ENCODE measurements around the gene ADAM29. TPM values are rescaled to one million over a fixed set of nuclear protein-coding genes. Genes with fewer than 3 reads are reported as not detected.
"Not testable (repeated sequence)": the region's sequence is repeated elsewhere in the genome, so short reads cannot be mapped to it uniquely, and the experiment has no call there.

Gene ADAM29
- total RNA-seq = not detected in 3 replicates
- long read RNA-seq = 0 reads

DNA sequence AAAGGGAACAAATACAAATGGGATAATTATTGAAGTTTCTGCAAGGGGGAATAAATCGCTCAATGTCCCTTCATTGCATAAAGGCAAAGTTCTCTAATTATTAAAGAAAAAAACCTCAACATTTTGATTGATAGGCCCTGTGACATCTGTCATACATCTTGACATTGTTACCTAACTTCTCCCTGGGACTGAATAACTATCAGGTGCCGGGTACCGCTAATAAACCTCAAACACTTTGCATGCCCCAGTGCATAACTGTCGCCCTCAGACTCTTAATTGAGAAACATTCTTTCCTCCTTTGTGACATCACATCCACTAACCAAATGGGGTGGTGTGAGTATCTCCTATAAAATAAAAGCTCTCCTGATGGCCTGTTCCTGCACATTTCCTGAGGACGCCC lies at the start of gene ADAM29:
ADAM29 (plus strand) TSS at position 301 of the 400 bp plus-strand sequence. CDS start 57,168 bp downstream, outside the sequence.
- DNase-seq (ENCODE audit: low spot score) = no peak
- H3K9me3 Mint-ChIP-seq (ENCODE audit: low read depth) = peaks cover 4% of the 10 kb centered on the region
- no peak within 1 kb of the TSS for H3K27ac Mint-ChIP-seq (ENCODE audit: unreplicated experiment)
- H3K4me3 Mint-ChIP-seq (ENCODE audit: unreplicated experiment) = no peak within 1 kb of the TSS
- H3K4me1 Mint-ChIP-seq (ENCODE audit: low read depth) = no peaks in the 10 kb centered on the region
- H3K36me3 Mint-ChIP-seq (ENCODE audit: low read depth) = no peaks in the 10 kb centered on the region
- peaks cover 6% of the 10 kb centered on the region for H3K27me3 Mint-ChIP-seq (ENCODE audit: low read depth)
- TF ChIP-seq CTCF (IDR thresholded peaks at IDR 0.05) = no peak

GRCh38 chr4:174869339-174869738 lies 48.8 kb upstream of the ADAM29 start:
- Mint-ChIP-seq H3K4me3 (ENCODE audit: unreplicated experiment) (no peak overlapping the region), H3K27ac (ENCODE audit: unreplicated experiment) (no peak overlapping the region)

DNA sequence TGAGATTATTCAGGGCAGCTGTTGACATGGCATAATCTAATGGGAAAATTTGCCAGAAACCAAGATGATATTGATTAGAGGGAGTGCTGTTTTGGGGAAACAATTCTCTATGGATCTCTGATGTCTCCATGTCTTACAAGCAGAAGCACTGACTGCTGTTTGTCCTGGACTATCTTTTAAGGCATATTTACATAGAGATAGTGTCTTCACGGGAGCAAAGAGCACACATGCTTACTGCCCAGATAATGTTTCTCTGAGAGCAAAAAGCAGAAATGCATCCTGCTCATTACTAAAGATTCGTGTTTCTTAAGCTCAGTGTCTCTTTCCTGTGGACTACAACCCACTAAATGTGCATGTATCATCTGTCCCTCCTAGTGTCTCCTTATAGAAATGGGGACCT lies 47.8 kb upstream of the ADAM29 start:
- no peak for DNase-seq (ENCODE audit: low spot score)
- H3K4me1 Mint-ChIP-seq (ENCODE audit: low read depth) = peaks cover 3% of the 10 kb centered on the region
- H3K4me3 Mint-ChIP-seq (ENCODE audit: unreplicated experiment) = no peak overlapping the region
- H3K36me3 Mint-ChIP-seq (ENCODE audit: low read depth) = no peaks in the 10 kb centered on the region
- peaks cover 2% of the 10 kb centered on the region for H3K27me3 Mint-ChIP-seq (ENCODE audit: low read depth)
- no peak for TF ChIP-seq CTCF (IDR thresholded peaks at IDR 0.05)
- peaks cover 9% of the 10 kb centered on the region for H3K9me3 Mint-ChIP-seq (ENCODE audit: low read depth)
- H3K27ac Mint-ChIP-seq (ENCODE audit: unreplicated experiment) = no peak overlapping the region

More at GRCh38 chr4:174869339-174869738, 48.8 kb upstream of the ADAM29 start:
- H3K27me3 Mint-ChIP-seq (ENCODE audit: low read depth) = peaks cover 2% of the 10 kb centered on the region
- no peak for TF ChIP-seq CTCF (IDR thresholded peaks at IDR 0.05)
- H3K9me3 Mint-ChIP-seq (ENCODE audit: low read depth) = peaks cover 9% of the 10 kb centered on the region
- peaks cover 3% of the 10 kb centered on the region for H3K4me1 Mint-ChIP-seq (ENCODE audit: low read depth)
- DNase-seq (ENCODE audit: low spot score) = no peak
- H3K36me3 Mint-ChIP-seq (ENCODE audit: low read depth) = no peaks in the 10 kb centered on the region

- Mint-ChIP-seq H3K27me3 (ENCODE audit: low read depth) (peaks cover 2% of the 10 kb centered on the region), H3K9me3 (ENCODE audit: low read depth) (peaks cover 6% of the 10 kb centered on the region), H3K4me3 (ENCODE audit: unreplicated experiment) (no peak overlapping the region), H3K36me3 (ENCODE audit: low read depth) (no peaks in the 10 kb centered on the region), H3K27ac (ENCODE audit: unreplicated experiment) (no peak overlapping the region), H3K4me1 (ENCODE audit: low read depth) (peaks cover 3% of the 10 kb centered on the region)
- TF ChIP-seq CTCF (IDR thresholded peaks at IDR 0.05) = no peak
- DNase-seq (ENCODE audit: low spot score) = no peak
These were observed 46.8 kb upstream of the ADAM29 start for GRCh38 chr4:174871407-174871806.

DNA sequence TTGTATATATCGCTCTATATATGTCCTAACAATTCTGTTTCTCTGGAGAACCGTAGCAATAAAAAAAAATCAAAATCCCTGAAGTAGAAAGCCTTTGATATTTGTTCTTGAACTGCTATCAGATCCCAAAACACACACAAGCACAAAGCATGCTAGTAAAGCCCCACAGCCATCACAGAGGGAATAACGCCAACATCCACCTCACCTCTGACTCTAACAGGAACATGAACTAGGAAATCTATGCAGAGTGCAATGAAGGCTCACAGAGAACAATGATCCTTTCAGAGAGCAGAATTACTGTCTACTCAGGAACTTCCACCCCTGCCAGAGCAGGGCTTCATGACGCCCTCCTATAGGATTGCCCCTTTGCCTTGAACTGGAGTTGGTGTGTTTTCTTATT lies 45.0 kb upstream of the ADAM29 start:
- H3K4me1 Mint-ChIP-seq (ENCODE audit: low read depth); H3K9me3 Mint-ChIP-seq (ENCODE audit: low read depth); H3K27me3 Mint-ChIP-seq (ENCODE audit: low read depth); DNase-seq (ENCODE audit: low spot score); H3K4me3 Mint-ChIP-seq (ENCODE audit: unreplicated experiment); H3K36me3 Mint-ChIP-seq (ENCODE audit: low read depth): not testable (repeated sequence)
- peak overlapping the region; percentile 24 for H3K27ac Mint-ChIP-seq (ENCODE audit: unreplicated experiment)

GRCh38 chr4:174873931-174874330 lies 44.2 kb upstream of the ADAM29 start:
- Mint-ChIP-seq H3K36me3 (ENCODE audit: low read depth) (no peaks in the 10 kb centered on the region), H3K9me3 (ENCODE audit: low read depth) (peaks cover 3% of the 10 kb centered on the region), H3K27me3 (ENCODE audit: low read depth) (no peaks in the 10 kb centered on the region), H3K4me1 (ENCODE audit: low read depth) (peaks cover 3% of the 10 kb centered on the region), H3K4me3 (ENCODE audit: unreplicated experiment) (no peak overlapping the region), H3K27ac (ENCODE audit: unreplicated experiment) (no peak overlapping the region)
- TF ChIP-seq CTCF (IDR thresholded peaks at IDR 0.05) = peak; percentile 72
- DNase-seq (ENCODE audit: low spot score) = no peak
